Stimulated activated CD4-positive, alpha-beta T cell treated with anti-CD3 and anti-CD28 coated beads, Interleukin-4, amount 100 ng/mL, for 1 hour (primary cell): ENCODE data around the gene SPSB1.

ENCODE experiments used
- DNase-seq: peaks from one replicate; pipeline ENCODE4 v3.0.0-alpha.2; 2020

Gene SPSB1

GRCh38 chr1:9260059-9260766, 32.5 kb upstream of the SPSB1 start:
- DNase-seq: no peak

- no peak for DNase-seq
Observed at GRCh38 chr1:9261496-9261895, 31.2 kb upstream of the SPSB1 start.

- DNase-seq: no peak
Observed at GRCh38 chr1:9262096-9262986, 30.4 kb upstream of the SPSB1 start.

- no peak for DNase-seq
Observed at GRCh38 chr1:9263276-9263855, 29.3 kb upstream of the SPSB1 start.

GRCh38 chr1:9263984-9264872, 28.5 kb upstream of the SPSB1 start:
- DNase-seq: no peak

- no peak for DNase-seq
Observed at GRCh38 chr1:9265037-9265436, 27.7 kb upstream of the SPSB1 start.

GRCh38 chr1:9265968-9266367, 26.7 kb upstream of the SPSB1 start:
- DNase-seq: no peak

GRCh38 chr1:9267352-9267686, 25.4 kb upstream of the SPSB1 start:
- DNase-seq: no peak

- DNase-seq: no peak
Observed at GRCh38 chr1:9267827-9268581, 24.7 kb upstream of the SPSB1 start.

GRCh38 chr1:9269078-9269501, 23.6 kb upstream of the SPSB1 start:
- DNase-seq: no peak

GRCh38 chr1:9269721-9270120, 23.0 kb upstream of the SPSB1 start:
- DNase-seq: no peak

GRCh38 chr1:9270290-9270883, 22.3 kb upstream of the SPSB1 start:
- DNase-seq: no peak

GRCh38 chr1:9271283-9271682, 21.4 kb upstream of the SPSB1 start:
- no peak for DNase-seq

GRCh38 chr1:9271861-9272595, 20.7 kb upstream of the SPSB1 start:
- no peak for DNase-seq

- DNase-seq: no peak
Observed at GRCh38 chr1:9273177-9273576, 19.5 kb upstream of the SPSB1 start.

- no peak for DNase-seq
Observed at GRCh38 chr1:9275161-9275560, 17.5 kb upstream of the SPSB1 start.

- peak; percentile 77 for DNase-seq
Observed at GRCh38 chr1:9275567-9276034, 17.1 kb upstream of the SPSB1 start.

- DNase-seq: no peak
Observed at GRCh38 chr1:9278116-9278515, 14.6 kb upstream of the SPSB1 start.

GRCh38 chr1:9278585-9279153, 14.0 kb upstream of the SPSB1 start:
- no peak for DNase-seq

- no peak for DNase-seq
Observed at GRCh38 chr1:9279172-9279840, 13.4 kb upstream of the SPSB1 start.
